Testis (tissue), 2 donors: Measurements from ENCODE around the gene APOBEC3A.

Experiments used
- CTCF ChIP-seq, 3 experiments: fragments of 450-650 bp in 2 of 3; fragments of 200-600 bp in 1 of 3; sonication (generic) in 1 of 3; IDR thresholded peaks; one replicate each; pipeline ENCODE4 v1.5.1; 2016 to 2019; ENCODE audit warnings: antibody characterized with exemption in 3 of 3, mild to moderate bottlenecking in 2 of 3, moderate library complexity in 1 of 3
- POLR2A ChIP-seq: fragments of 450-650 bp; IDR thresholded peaks from one replicate; pipeline ENCODE4 v1.6.1; 2017; ENCODE audit warnings: antibody characterized with exemption, mild to moderate bottlenecking, moderate library complexity

- no peak for TF ChIP-seq CTCF (IDR thresholded peaks at IDR 0.05)
- TF ChIP-seq POLR2A = no peak
Observed at GRCh38 chr22:38924347-38924952, 33.0 kb upstream of the APOBEC3A start.
